ENCODE data around the gene SULT1C2. TPM values are rescaled to one million over a fixed set of nuclear protein-coding genes. Genes with fewer than 3 reads are reported as not detected.

SULT1C2 gene
- total RNA-seq, 4 donors from 2014 or later: 2.8 to 3.6 TPM; not detected in 2

- intact Hi-C loops (cut with DNase I; ENCODE audit: low total_unique reads): no loop called here
- Histone ChIP-seq H3K36me3 (no peaks in the 10 kb centered on the region), H3K4me1 (no peaks in the 10 kb centered on the region), H3K4me3 (no peak overlapping the region), H3K9me3 (no peaks in the 10 kb centered on the region), H3K27ac (no peak overlapping the region), H3K27me3 (no peaks in the 10 kb centered on the region)
- no peak for TF ChIP-seq POLR2A (IDR thresholded peaks at IDR 0.05)
- no peak for TF ChIP-seq CTCF (IDR thresholded peaks at IDR 0.05)
- no peak for DNase-seq
These were observed 35.6 kb upstream of the SULT1C2 start for GRCh38 chr2:108253106-108253505.

- Histone ChIP-seq H3K4me1 (no peaks in the 10 kb centered on the region), H3K27me3 (no peaks in the 10 kb centered on the region), H3K36me3 (no peaks in the 10 kb centered on the region), H3K27ac (no peak overlapping the region), H3K4me3 (no peak overlapping the region), H3K9me3 (no peaks in the 10 kb centered on the region)
- DNase-seq: no peak
- TF ChIP-seq CTCF (IDR thresholded peaks at IDR 0.05) (no peak), POLR2A (IDR thresholded peaks at IDR 0.05) (no peak)
- intact Hi-C loops (cut with DNase I; ENCODE audit: low total_unique reads): no loop called here
These were observed 30.9 kb upstream of the SULT1C2 start for GRCh38 chr2:108257757-108258331.

GRCh38 chr2:108260773-108261172 is 27.9 kb upstream of the SULT1C2 start:
- Histone ChIP-seq H3K4me3 (no peak overlapping the region), H3K36me3 (no peaks in the 10 kb centered on the region), H3K27ac (no peak overlapping the region), H3K9me3 (no peaks in the 10 kb centered on the region), H3K4me1 (no peaks in the 10 kb centered on the region), H3K27me3 (no peaks in the 10 kb centered on the region)
- no peak for DNase-seq
- TF ChIP-seq CTCF (IDR thresholded peaks at IDR 0.05) (no peak), POLR2A (IDR thresholded peaks at IDR 0.05) (no peak)
- intact Hi-C loops (cut with DNase I; ENCODE audit: low total_unique reads): no loop called here

GRCh38 chr2:108262036-108262435 is 26.7 kb upstream of the SULT1C2 start:
- Histone ChIP-seq H3K4me3 (no peak overlapping the region), H3K27ac (no peak overlapping the region), H3K9me3 (no peaks in the 10 kb centered on the region), H3K27me3 (no peaks in the 10 kb centered on the region), H3K4me1 (no peaks in the 10 kb centered on the region), H3K36me3 (no peaks in the 10 kb centered on the region)
- no peak for TF ChIP-seq CTCF (IDR thresholded peaks at IDR 0.05)
- TF ChIP-seq POLR2A (IDR thresholded peaks at IDR 0.05): no peak
- no peak for DNase-seq
- intact Hi-C loops (cut with DNase I; ENCODE audit: low total_unique reads): no loop called here

GRCh38 chr2:108263401-108263800 is 25.3 kb upstream of the SULT1C2 start:
- H3K36me3 ChIP-seq: no peaks in the 10 kb centered on the region
- no peaks in the 10 kb centered on the region for H3K9me3 ChIP-seq
- TF ChIP-seq CTCF (IDR thresholded peaks at IDR 0.05) (no peak), POLR2A (IDR thresholded peaks at IDR 0.05) (no peak)
- DNase-seq: no peak
- no peaks in the 10 kb centered on the region for H3K27me3 ChIP-seq
- H3K4me3 ChIP-seq: no peak overlapping the region
- H3K27ac ChIP-seq: no peak overlapping the region
- H3K4me1 ChIP-seq: no peaks in the 10 kb centered on the region
- intact Hi-C loops (cut with DNase I; ENCODE audit: low total_unique reads): no loop called here
